GDM1 (cell line): ENCODE measurements around the gene TSPEAR.
"Not testable (repeated sequence)": the region's sequence is repeated elsewhere in the genome, so short reads cannot be mapped to it uniquely, and the experiment has no call there.

Experiments
- DNase-seq: peaks from one replicate; lab custom pipeline; 2025; lab: John Stamatoyannopoulos, UW

The TSPEAR gene

DNA sequence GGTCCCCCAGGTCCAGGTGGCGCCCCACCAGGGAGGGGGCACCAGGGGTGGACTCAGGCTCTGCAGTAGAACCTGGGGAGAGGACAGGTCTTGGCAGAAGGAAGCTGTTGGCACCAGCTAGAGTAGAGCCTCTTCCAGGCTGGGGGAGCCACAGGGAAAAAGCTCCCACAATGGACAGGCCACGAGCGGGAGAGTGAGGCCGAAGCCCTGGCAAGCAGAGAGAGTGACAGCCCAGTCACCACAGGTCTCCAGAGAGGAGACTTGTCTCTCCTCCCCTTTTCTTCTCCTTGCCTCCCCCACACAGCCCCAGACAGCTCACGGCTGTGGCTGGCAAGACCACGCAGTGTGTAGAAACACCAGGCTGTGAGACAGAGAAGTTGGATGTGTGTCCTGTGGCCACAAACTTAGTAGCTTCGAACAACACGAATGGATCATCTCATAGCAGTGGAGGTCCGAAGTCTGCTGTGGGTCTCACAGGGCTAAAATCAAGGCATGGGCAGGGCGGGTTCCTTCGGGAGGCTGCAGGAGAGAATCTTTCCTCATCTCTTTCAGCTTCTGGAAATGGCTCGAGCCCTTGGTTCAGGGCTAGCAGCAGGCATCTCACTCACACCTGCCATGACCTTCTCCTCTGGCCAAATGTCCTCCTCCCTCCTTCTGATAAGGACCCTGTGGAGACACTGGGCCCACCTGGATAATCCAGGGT is 60.2 kb downstream of the TSPEAR start:
- no peak for DNase-seq

DNA sequence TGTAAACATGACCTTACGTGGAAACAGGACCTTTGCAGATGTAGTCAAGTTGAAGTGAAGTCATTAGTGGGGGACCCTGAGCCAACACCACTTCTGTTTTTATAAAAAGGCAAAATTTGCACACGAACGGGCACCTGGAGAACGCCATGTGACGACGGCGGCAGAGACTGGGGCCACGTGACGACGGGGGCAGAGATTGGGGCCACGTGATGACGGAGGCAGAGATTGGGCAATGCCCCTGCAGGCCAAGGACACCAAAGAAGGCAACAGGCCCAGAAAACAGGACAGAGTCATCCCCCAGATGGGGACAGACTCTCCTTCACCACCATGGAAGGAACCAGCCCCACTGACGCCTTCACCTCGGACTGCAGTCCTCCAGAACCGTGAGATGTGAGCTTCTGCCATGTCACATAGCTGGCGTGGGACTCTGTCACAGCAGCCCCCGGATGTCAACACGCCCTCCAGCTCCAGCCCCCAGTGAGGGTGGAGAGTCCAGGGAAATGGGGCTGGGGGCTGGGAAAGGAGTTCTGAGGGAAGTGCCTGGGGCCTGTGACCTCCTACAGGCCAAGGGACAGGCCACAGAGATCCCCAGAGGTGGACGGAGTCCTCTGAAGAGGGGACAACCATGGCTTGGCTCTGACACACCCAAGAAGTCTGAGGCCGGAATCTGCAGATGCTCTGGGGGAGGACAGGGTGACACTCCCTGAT is 61.0 kb downstream of the TSPEAR start:
- no peak for DNase-seq

DNA sequence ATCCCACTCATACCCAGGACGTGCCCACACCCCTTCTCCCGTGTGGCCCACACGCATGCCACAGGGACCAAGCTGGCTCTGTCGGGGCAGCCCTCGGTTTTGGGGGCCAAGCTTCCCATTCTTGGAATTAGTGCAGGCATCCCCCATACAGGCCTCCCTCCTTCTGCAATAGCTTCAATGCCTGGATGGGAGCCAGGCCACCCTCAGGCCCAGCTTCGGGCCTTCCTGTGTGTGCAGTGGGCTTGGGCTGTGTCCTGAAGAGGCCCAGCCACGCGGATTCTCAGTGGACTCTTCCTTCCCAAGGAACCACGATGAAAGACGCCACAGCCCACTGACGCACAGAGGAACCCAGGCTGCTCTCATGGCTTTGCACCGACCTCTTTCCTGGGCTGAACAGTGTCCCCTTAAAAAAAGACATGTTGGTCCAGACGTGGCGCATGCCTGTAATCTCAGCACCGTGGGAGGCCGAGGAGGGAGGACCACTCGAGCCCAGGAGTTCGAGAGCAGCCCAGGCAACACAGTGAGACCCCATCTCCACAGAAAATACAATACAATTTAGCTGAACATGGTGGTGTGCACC is 61.8 kb downstream of the TSPEAR start:
- no peak for DNase-seq

DNA sequence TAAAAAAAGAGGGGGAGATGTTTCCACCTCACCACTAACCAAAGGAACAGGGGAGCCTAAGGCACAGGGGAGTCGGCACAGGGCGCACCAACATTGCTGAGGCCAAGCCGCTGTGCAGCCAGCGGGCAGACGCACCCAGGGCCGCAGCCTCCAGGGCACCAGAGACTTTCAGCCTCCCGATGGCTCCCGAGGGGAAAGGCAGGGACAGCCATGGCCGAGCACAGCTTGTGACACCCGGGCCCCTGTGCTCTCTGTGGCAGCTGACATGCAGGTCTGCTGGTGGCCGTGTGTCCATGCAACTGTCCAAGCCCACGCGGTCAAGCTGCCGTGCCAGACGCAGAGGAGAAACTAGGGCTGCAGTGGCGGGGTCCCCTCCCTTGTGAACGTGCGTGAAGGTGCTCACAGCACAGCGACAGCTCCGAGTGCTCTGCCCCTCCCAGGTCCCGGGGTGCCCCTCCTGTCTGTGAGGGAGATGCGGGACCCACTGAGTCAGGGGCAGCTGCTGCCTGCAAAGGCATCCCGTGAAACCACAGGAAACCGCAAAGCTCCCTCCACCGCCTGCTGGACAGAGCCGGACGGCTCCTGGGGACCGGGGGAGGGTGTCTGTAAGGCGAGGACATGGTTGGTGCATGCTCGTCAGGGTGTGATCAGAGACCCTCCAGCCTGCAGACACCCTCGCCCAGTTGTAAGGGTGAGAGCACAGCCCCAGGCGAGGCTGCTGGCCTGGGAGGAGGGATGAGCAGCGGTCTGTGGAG is 62.6 kb downstream of the TSPEAR start:
- DNase-seq, result no peak

DNA sequence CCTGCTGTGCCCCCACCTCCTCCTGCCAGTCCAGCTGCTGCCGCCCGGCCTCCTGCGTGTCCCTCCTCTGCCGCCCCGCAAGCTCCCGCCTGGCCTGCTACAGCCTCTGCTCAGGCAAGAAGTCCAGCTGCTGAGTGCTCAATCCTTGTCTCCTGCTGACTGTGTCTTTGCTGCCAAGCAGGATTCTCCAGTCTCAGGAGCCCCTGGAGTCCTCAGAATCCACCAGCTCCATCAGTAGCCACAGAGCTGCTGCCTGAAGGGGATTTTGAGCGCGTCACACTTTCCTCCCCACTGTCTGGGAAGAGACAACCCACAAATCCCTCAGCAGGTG is 64.2 kb downstream of the TSPEAR start:
- DNase-seq, result no peak

DNA sequence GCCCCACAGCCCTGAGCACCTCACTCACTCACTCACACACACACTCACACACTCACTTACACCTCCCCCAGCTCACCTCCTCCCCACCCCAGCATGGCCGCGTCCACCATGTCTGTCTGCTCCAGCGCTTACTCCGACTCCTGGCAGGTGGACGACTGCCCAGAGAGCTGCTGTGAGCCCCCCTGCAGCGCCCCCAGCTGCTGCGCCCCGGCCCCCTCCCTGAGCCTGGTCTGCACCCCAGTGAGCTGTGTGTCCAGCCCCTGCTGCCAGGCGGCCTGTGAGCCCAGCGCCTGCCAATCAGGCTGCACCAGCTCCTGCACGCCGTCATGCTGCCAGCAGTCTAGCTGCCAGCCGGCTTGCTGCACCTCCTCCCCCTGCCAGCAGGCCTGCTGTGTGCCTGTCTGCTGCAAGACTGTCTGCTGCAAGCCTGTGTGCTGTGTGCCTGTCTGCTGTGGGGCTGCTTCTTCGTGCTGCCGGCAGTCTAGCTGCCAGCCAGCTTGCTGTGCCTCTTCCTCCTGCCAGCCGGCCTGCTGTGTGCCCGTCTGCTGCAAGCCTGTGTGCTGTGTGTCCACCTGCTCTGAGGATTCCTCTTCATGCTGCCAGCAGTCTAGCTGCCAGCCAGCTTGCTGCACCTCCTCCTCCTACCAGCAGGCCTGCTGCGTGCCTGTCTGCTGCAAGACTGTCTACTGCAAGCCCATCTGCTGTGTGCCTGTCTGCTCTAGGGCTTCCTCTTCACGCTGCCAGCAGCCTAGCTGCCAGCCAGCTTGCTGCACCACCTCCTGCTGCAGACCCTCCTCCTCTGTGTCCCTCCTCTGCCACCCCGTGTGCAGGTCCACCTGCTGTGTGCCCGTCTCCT is 64.8 kb downstream of the TSPEAR start, which contains the start of gene KRTAP10-11:
KRTAP10-11 (plus strand) TSS at position 49 of the 856 bp plus-strand sequence; CDS start at position 94, 45 bp downstream.
- not testable (repeated sequence) for DNase-seq

DNA sequence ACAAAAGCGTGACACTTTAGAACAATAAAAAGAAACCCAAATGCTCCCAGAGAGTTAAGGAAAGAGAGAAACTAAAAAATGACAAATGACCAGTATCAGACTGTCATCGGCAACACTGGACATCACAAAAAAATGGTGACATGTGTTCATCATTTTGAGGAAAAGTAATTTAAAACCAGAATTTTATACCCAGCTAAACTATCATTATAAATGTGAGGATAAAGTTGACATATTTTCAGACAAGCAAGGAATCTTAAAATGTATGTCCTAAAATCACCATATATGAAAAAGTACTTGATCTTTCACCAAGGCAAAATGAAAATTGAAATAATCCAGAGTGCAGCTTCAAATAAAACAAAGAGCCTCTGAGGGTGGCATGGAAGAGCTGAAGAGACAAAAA is 66.5 kb downstream of the TSPEAR start:
- DNase-seq, result no peak

DNA sequence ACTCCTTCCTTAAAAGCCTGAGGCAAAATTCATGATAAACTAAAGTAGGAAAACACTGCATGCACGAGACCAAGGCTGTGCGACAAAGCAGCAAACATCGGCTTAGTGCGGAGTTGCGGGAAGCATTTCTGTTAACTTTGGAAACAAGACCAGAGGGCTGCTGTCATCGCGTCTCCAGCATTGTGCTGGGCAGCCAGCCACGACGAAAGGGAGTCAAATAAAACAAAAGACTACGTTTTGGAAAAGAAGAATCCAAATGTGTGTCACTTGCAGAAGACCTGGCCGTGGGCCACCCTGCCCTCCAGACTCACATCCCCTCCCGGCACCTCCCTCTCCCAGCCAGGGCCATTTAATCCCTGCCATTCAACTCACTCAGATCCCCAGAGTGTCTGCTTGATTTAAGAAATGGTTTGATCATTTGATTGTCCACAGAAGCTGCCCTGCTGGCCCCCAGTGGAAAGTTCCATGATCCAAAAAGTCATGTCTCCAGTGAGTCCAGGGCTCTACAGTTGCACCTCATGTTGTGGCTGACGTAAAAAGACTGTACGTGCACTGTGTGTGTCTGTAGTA is 67.5 kb downstream of the TSPEAR start:
- no peak for DNase-seq

DNA sequence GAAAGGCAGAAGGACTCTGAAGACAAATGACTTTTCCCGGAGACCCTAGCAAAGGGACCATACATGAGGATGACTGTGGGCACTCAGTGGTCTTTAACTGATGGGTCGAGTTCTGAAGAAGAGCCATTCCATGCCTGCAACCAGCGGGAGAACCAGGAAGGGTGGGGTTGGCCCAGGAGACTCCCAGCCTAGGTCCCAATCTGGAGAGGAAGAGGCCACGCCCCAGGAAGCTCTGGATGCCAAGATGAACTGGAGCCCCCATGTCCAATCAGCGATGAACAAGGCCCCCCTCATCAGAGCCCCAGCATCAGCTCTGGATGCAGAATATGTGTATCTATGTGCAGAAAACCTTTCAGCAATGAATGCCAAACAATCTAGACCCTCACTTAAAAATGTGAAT is 70.6 kb downstream of the TSPEAR start:
- DNase-seq, result no peak

DNA sequence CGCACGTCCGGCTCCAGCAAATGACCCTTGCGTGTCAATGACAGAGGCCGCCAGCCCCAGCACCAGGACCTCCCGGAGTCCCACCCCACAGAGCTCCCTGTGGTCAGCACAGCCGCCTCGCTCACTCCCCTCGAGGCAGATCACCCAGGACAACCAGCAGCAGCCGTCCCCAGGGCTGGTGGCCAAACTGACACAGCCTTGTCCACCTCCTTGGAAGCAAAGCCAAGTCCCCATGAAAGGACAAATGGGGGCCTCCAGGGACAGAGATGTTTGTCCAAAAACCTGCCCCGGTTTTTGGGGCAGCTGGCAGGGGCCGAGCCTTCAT is 72.1 kb downstream of the TSPEAR start:
- DNase-seq, result no peak

DNA sequence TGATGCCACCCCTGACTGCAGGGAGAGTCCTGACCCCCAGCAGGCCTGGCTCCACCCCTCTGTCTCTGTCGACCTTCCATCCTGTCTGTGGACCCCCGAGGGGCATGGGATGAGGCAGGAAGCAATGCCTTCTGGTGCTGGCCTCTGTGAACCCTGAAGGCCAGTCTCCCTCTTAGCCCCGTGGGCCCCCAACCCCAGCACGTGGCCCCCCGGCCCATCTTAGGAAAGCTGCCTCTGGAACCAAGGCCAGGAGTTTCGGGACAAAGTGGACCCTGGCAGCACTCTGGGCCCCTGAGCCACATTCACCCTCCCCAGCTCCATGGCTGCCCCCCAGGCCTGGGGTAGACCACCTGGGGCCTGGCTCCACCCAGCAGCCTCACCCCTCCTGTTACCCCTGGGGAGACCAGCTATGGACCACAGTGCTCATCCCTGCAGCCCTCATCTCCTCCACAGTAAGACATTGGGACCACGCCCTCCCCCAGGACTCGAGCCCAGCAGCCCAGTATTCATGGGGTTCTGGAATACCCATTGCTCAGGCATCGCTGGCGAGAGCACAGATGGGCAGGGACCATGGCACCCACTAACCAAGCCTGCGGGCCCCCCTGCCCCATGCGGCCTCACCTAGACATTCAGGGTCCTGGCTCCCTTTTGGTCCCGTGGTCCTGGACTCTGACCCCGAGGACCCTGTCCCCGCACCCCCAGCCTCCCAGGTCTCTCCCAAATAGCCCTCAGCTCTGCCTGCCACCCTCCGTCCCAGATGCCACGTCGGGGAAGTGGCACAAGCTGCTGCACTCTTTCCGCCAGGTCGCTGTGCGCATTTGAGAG is 72.7 kb downstream of the TSPEAR start:
- DNase-seq, result not testable (repeated sequence)

DNA sequence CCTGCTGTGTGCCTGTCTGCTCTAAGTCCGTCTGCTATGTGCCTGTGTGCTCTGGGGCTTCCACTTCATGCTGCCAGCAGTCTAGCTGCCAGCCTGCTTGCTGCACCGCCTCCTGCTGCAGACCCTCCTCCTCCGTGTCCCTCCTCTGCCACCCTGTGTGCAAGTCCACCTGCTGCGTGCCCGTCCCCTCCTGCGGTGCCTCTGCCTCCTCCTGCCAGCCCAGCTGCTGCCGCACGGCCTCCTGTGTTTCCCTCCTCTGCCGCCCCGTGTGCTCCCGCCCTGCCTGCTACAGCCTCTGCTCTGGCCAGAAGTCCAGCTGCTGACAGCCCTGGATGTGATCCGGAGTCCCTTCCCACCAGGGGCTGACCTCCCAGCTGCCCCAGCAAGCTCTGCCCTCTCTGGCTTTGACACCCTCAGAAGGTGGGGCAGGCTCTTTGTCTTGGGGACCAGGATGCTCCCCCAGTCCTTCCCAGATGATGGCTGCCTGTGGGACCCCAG is 73.5 kb downstream of the TSPEAR start:
- not testable (repeated sequence) for DNase-seq

DNA sequence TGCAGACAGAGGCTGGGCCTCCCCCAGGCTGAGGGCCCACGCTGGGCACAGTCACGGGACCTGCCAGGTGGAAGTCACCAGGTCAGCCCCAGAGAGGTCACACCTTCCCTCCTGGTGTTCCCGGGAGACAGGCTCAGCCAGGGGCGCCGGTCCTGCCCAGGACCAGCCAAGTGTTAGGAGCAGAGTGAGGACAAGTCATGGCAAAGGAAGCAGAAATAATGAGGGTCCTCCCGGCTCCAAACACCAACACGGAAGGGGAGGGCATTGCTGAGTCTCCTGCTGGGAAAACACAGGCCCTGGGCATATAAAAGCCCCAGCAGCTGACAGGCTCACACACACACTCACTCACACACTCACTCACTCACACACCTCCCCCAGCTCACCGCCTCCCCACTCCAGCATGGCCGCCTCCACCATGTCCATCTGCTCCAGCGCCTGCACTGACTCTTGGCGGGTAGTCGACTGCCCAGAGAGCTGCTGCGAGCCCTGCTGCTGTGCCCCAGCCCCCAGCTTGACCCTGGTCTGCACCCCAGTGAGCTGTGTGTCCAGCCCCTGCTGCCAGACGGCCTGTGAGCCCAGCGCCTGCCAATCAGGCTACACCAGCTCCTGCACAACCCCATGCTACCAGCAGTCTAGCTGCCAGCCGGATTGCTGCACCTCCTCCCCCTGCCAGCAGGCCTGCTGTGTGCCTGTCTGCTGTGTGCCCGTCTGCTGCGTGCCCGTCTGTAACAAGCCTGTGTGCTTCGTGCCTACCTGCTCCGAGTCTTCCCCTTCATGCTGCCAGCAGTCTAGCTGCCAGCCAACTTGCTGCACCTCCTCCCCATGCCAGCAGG is 74.1 kb downstream of the TSPEAR start, which contains the start of gene KRTAP10-10:
KRTAP10-10 (plus strand) TSS at position 339 of the 833 bp plus-strand sequence; CDS start at position 401, 62 bp downstream.
- DNase-seq, result no peak

DNA sequence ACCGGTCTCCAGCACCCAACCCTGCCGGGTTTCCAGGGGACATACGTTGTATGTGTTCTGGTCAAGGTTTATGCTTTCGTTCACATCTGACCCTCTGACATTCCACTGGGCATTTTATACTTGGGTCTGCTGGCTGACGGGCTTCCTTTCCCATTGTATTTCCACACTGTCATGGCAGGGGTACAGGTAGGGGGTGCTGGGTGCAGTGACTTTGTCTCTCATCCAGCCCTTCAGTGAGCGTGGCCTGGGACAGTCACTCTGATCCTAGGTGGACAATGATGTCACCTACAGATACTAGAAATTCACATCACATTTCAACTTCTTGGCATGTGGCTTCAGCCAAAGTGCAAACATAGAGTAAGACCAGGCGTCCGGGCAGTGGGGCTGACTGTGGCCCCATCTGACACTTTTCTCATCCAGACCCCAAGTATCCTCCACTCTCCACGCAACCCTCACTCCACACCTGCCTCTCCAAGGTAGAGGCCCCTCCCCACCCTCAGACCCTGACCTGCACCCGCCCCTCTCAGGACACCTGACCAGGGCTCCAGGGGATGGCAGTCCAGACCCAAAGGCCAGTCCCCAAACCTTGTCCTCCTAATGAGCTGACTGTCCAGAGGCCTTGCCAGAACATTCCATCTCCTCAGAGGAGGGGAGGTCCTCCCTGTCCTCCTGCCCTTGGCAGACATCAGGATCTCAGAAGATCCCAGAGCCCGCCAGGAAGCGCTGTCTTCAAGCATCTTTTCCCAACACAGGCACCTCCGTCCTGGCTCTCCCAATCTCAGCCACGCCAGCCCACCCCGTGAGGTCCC is 75.0 kb downstream of the TSPEAR start:
- DNase-seq, result no peak

DNA sequence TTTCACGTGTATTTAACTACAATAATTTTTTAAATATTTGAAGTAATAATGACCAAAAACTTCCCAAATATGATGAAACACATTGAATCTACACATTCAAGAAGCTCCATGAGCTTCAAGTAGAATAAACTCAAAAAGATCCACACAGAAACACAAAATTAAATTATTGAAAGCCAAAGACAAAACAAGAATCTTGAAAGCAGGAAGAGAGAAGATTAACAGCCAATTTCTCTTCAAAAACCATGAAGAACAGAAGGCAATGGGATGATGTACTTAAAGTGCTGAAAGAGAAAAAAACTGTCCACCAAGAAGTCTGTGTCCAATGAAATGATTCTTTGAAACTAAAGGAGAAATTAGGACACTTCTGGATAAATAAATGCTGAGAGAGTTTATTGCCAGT is 79.3 kb downstream of the TSPEAR start:
- no peak for DNase-seq

DNA sequence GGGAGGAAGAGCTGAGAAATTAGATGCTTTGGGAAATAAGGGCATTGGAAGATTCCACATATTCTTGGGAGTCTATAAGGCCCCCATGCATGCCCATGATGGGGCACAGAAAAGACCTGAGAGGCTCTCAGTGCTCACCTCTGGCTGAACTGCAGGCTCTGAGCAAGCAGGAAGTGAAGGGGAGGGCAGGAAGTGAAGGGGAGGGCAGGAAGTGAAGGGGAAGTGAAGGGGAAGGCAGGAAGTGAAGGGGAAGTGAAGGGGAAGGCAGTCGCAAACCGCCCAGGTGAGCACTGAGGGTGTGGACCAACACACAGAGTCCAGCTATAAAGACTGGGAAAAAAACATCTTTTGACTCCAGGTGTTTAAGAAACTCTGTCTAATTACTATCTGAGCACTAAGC is 80.9 kb downstream of the TSPEAR start:
- no peak for DNase-seq

DNA sequence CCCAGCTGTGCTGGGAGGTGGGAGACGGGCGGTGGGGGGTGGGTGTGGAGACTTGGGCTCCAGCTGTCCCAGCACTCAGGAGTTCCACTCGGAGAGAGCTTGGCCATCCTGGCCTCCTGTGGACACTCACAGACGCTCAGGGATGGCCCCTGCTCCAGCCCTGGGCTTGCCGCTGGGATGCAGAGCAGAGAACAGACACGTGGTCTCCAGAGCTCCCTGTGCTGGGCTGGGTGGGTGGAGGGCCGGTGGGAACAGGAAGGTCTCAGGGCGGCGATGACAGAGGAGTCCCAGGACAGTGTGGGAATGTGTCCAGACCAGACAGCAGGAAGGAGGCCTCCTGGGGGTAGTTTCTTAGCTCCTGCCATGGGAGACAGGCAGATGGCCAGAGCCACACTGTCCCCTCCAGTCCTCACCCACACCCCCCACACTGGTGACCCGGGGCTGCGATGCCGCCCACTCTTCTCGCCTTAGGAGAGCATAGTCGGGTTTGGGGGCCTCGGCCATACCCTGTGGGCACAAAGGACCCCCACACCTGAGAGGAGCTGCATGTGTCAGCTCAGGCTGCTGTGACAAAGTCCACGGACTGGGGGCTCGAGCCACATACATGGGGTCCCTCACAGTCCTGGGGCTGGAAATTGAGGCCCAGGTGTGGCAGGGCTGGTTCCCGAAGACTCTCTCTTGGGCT is 82.5 kb downstream of the TSPEAR start:
- DNase-seq, result no peak

DNA sequence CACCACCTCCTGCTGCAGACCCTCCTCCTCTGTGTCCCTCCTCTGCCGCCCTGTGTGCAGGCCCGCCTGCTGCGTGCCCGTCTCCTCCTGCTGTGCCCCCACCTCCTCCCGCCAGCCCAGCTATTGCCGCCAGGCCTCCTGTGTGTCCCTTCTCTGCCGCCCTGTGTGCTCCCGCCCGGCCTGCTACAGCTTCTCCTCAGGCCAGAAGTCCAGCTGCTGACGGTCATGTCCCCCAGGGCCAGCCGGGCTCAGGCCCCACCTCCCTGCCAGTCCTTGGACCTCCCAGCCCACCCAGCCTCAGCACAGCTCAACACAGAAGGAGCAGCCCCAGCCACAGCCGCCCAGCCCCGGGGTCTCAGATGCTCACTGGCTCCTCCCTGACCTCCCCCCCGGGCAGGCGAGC is 83.5 kb downstream of the TSPEAR start:
- not testable (repeated sequence) for DNase-seq
